Stomach (tissue), 4 donors: Measurements from ENCODE around the gene RNU7-1.

Experiments used
- POLR2AphosphoS5 ChIP-seq, 3 donors: sonication (generic); formaldehyde crosslinking; IDR thresholded peaks; one replicate each; pipeline ENCODE4 v1.6.1; 2016; ENCODE audit warnings: antibody characterized with exemption in 3 of 3
- TF ChIP-seq, protein P1 (sequence below), 7 experiments: fragments of 450-650 bp in 4 of 7; fragments of 200-600 bp in 3 of 7; sonication (generic) in 3 of 7; IDR thresholded peaks; one replicate each; pipeline ENCODE4 v1.5.1; 2016 to 2019; ENCODE audit warnings: antibody characterized with exemption in 7 of 7, control low read depth in 2 of 7, mild to moderate bottlenecking in 1 of 7

DNA sequence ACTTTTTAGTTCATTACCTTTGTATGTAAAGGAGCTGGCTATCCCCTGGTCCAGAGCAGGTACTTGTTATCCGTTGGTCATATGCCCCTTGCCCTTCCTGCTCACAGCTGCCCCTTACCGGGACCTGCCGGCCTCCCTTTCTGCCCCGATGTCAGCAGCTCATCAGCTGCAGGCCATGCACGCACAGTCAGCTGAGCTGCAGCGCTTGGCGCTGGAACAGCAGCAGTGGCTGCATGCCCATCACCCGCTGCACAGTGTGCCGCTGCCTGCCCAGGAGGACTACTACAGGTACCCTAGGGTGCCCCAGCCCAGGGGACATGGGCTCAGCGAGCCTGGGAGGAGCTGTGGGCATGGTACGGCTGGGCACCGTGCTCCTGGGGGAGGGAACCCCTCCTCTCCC lies 2.3 kb upstream of the RNU7-1 start:
- peak in 1 of 3 donors; percentile 15 for TF ChIP-seq POLR2AphosphoS5 (IDR thresholded peaks at IDR 0.05)
- TF ChIP-seq, protein P1, sequence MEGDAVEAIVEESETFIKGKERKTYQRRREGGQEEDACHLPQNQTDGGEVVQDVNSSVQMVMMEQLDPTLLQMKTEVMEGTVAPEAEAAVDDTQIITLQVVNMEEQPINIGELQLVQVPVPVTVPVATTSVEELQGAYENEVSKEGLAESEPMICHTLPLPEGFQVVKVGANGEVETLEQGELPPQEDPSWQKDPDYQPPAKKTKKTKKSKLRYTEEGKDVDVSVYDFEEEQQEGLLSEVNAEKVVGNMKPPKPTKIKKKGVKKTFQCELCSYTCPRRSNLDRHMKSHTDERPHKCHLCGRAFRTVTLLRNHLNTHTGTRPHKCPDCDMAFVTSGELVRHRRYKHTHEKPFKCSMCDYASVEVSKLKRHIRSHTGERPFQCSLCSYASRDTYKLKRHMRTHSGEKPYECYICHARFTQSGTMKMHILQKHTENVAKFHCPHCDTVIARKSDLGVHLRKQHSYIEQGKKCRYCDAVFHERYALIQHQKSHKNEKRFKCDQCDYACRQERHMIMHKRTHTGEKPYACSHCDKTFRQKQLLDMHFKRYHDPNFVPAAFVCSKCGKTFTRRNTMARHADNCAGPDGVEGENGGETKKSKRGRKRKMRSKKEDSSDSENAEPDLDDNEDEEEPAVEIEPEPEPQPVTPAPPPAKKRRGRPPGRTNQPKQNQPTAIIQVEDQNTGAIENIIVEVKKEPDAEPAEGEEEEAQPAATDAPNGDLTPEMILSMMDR (IDR thresholded peaks at IDR 0.05): no peak
